ENCODE measurements around the gene SORD. TPM values are rescaled to one million over a fixed set of nuclear protein-coding genes. Genes with fewer than 3 reads are reported as not detected.
"Not testable (repeated sequence)": the region's sequence is repeated elsewhere in the genome, so short reads cannot be mapped to it uniquely, and the experiment has no call there.

Gene SORD
- total and polyA plus RNA-seq, 2 donors = 4.3 to 17.2 TPM

- H3K36me3 ChIP-seq (ENCODE audit: control insufficient read depth in 2 of 2, insufficient read depth in 2 of 2, low read length in 1 of 2); H3K9me3 ChIP-seq (ENCODE audit: control insufficient read depth in 2 of 2, insufficient read depth in 1 of 2, low read length in 1 of 2); H3K4me3 ChIP-seq (ENCODE audit: low read length in 2 of 2); H3K27me3 ChIP-seq (ENCODE audit: control insufficient read depth in 2 of 2, insufficient read depth in 1 of 2, low read length in 1 of 2); H3K27ac ChIP-seq (ENCODE audit: low read depth in 1 of 2, low read length in 1 of 2); H3K4me1 ChIP-seq (ENCODE audit: control insufficient read depth in 2 of 2, insufficient read depth in 2 of 2, low read length in 2 of 2); DNase-seq (ENCODE audit: low read depth in 6 of 9, low spot score in 9 of 9): not testable (repeated sequence)
Observed at GRCh38 chr15:45073602-45074001, 50.6 kb downstream of the SORD start.

- not testable (repeated sequence) for H3K27ac ChIP-seq (ENCODE audit: low read depth in 1 of 2, low read length in 1 of 2); H3K36me3 ChIP-seq (ENCODE audit: control insufficient read depth in 2 of 2, insufficient read depth in 2 of 2, low read length in 1 of 2); H3K4me3 ChIP-seq (ENCODE audit: low read length in 2 of 2); H3K9me3 ChIP-seq (ENCODE audit: control insufficient read depth in 2 of 2, insufficient read depth in 1 of 2, low read length in 1 of 2); H3K27me3 ChIP-seq (ENCODE audit: control insufficient read depth in 2 of 2, insufficient read depth in 1 of 2, low read length in 1 of 2); H3K4me1 ChIP-seq (ENCODE audit: control insufficient read depth in 2 of 2, insufficient read depth in 2 of 2, low read length in 2 of 2); DNase-seq (ENCODE audit: low read depth in 6 of 9, low spot score in 9 of 9)
- 100% methylated on average over 1 of the region's 9 CpGs for WGBS
Observed at GRCh38 chr15:45075440-45076320, 52.7 kb downstream of the SORD start.

GRCh38 chr15:45077391-45077790 is 54.4 kb downstream of the SORD start:
- not testable (repeated sequence) for H3K9me3 ChIP-seq (ENCODE audit: control insufficient read depth in 2 of 2, insufficient read depth in 1 of 2, low read length in 1 of 2); H3K4me1 ChIP-seq (ENCODE audit: control insufficient read depth in 2 of 2, insufficient read depth in 2 of 2, low read length in 2 of 2); H3K36me3 ChIP-seq (ENCODE audit: control insufficient read depth in 2 of 2, insufficient read depth in 2 of 2, low read length in 1 of 2); H3K27me3 ChIP-seq (ENCODE audit: control insufficient read depth in 2 of 2, insufficient read depth in 1 of 2, low read length in 1 of 2); H3K27ac ChIP-seq (ENCODE audit: low read depth in 1 of 2, low read length in 1 of 2); DNase-seq (ENCODE audit: low read depth in 6 of 9, low spot score in 9 of 9); H3K4me3 ChIP-seq (ENCODE audit: low read length in 2 of 2)
- 95% methylated on average over 2 of the region's 2 CpGs for WGBS

GRCh38 chr15:45079201-45079600 is 56.2 kb downstream of the SORD start:
- H3K9me3 ChIP-seq (ENCODE audit: control insufficient read depth in 2 of 2, insufficient read depth in 1 of 2, low read length in 1 of 2); DNase-seq (ENCODE audit: low read depth in 6 of 9, low spot score in 9 of 9); H3K27me3 ChIP-seq (ENCODE audit: control insufficient read depth in 2 of 2, insufficient read depth in 1 of 2, low read length in 1 of 2); H3K27ac ChIP-seq (ENCODE audit: low read depth in 1 of 2, low read length in 1 of 2); H3K4me1 ChIP-seq (ENCODE audit: control insufficient read depth in 2 of 2, insufficient read depth in 2 of 2, low read length in 2 of 2); H3K36me3 ChIP-seq (ENCODE audit: control insufficient read depth in 2 of 2, insufficient read depth in 2 of 2, low read length in 1 of 2); H3K4me3 ChIP-seq (ENCODE audit: low read length in 2 of 2): not testable (repeated sequence)
- 91% methylated on average over 5 of the region's 5 CpGs for WGBS

- H3K4me3 ChIP-seq (ENCODE audit: low read length in 2 of 2); DNase-seq (ENCODE audit: low read depth in 6 of 9, low spot score in 9 of 9); H3K4me1 ChIP-seq (ENCODE audit: control insufficient read depth in 2 of 2, insufficient read depth in 2 of 2, low read length in 2 of 2); H3K9me3 ChIP-seq (ENCODE audit: control insufficient read depth in 2 of 2, insufficient read depth in 1 of 2, low read length in 1 of 2); H3K27ac ChIP-seq (ENCODE audit: low read depth in 1 of 2, low read length in 1 of 2); H3K36me3 ChIP-seq (ENCODE audit: control insufficient read depth in 2 of 2, insufficient read depth in 2 of 2, low read length in 1 of 2); H3K27me3 ChIP-seq (ENCODE audit: control insufficient read depth in 2 of 2, insufficient read depth in 1 of 2, low read length in 1 of 2): not testable (repeated sequence)
- WGBS = 92% methylated on average over 5 of the region's 5 CpGs
Observed at GRCh38 chr15:45079628-45080246, 56.7 kb downstream of the SORD start.

GRCh38 chr15:45080593-45080992 is 57.6 kb downstream of the SORD start:
- H3K4me1 ChIP-seq (ENCODE audit: control insufficient read depth in 2 of 2, insufficient read depth in 2 of 2, low read length in 2 of 2); H3K9me3 ChIP-seq (ENCODE audit: control insufficient read depth in 2 of 2, insufficient read depth in 1 of 2, low read length in 1 of 2); DNase-seq (ENCODE audit: low read depth in 6 of 9, low spot score in 9 of 9); H3K27ac ChIP-seq (ENCODE audit: low read depth in 1 of 2, low read length in 1 of 2); H3K4me3 ChIP-seq (ENCODE audit: low read length in 2 of 2); H3K27me3 ChIP-seq (ENCODE audit: control insufficient read depth in 2 of 2, insufficient read depth in 1 of 2, low read length in 1 of 2); H3K36me3 ChIP-seq (ENCODE audit: control insufficient read depth in 2 of 2, insufficient read depth in 2 of 2, low read length in 1 of 2): not testable (repeated sequence)
- WGBS = 97% methylated on average over 2 of the region's 3 CpGs

- not testable (repeated sequence) for H3K4me1 ChIP-seq (ENCODE audit: control insufficient read depth in 2 of 2, insufficient read depth in 2 of 2, low read length in 2 of 2); H3K27ac ChIP-seq (ENCODE audit: low read depth in 1 of 2, low read length in 1 of 2); H3K9me3 ChIP-seq (ENCODE audit: control insufficient read depth in 2 of 2, insufficient read depth in 1 of 2, low read length in 1 of 2); DNase-seq (ENCODE audit: low read depth in 6 of 9, low spot score in 9 of 9); H3K4me3 ChIP-seq (ENCODE audit: low read length in 2 of 2); H3K36me3 ChIP-seq (ENCODE audit: control insufficient read depth in 2 of 2, insufficient read depth in 2 of 2, low read length in 1 of 2); H3K27me3 ChIP-seq (ENCODE audit: control insufficient read depth in 2 of 2, insufficient read depth in 1 of 2, low read length in 1 of 2)
- 85% methylated on average over 10 of the region's 10 CpGs for WGBS
Observed at GRCh38 chr15:45082412-45082811, 59.4 kb downstream of the SORD start.

- Histone ChIP-seq H3K36me3 (ENCODE audit: control insufficient read depth in 2 of 2, insufficient read depth in 2 of 2, low read length in 1 of 2) (no peaks in the 10 kb centered on the region), H3K27me3 (ENCODE audit: control insufficient read depth in 2 of 2, insufficient read depth in 1 of 2, low read length in 1 of 2) (no peaks in the 10 kb centered on the region), H3K4me3 (ENCODE audit: low read length in 2 of 2) (no peak overlapping the region), H3K27ac (ENCODE audit: low read depth in 1 of 2, low read length in 1 of 2) (no peak overlapping the region), H3K4me1 (ENCODE audit: control insufficient read depth in 2 of 2, insufficient read depth in 2 of 2, low read length in 2 of 2) (no peaks in the 10 kb centered on the region), H3K9me3 (ENCODE audit: control insufficient read depth in 2 of 2, insufficient read depth in 1 of 2, low read length in 1 of 2) (no peaks in the 10 kb centered on the region)
- no peak for DNase-seq (ENCODE audit: low read depth in 6 of 9, low spot score in 9 of 9)
Observed at GRCh38 chr15:45083223-45083622, 60.2 kb downstream of the SORD start.

GRCh38 chr15:45084163-45084562 is 61.2 kb downstream of the SORD start:
- WGBS = 86% methylated on average over 3 of the region's 3 CpGs
- Histone ChIP-seq H3K9me3 (ENCODE audit: control insufficient read depth in 2 of 2, insufficient read depth in 1 of 2, low read length in 1 of 2) (no peaks in the 10 kb centered on the region), H3K27ac (ENCODE audit: low read depth in 1 of 2, low read length in 1 of 2) (no peak overlapping the region), H3K4me3 (ENCODE audit: low read length in 2 of 2) (no peak overlapping the region), H3K36me3 (ENCODE audit: control insufficient read depth in 2 of 2, insufficient read depth in 2 of 2, low read length in 1 of 2) (no peaks in the 10 kb centered on the region), H3K27me3 (ENCODE audit: control insufficient read depth in 2 of 2, insufficient read depth in 1 of 2, low read length in 1 of 2) (peaks cover 0 to 4% of the 10 kb centered on the region in 2 donors), H3K4me1 (ENCODE audit: control insufficient read depth in 2 of 2, insufficient read depth in 2 of 2, low read length in 2 of 2) (no peaks in the 10 kb centered on the region)
- DNase-seq (ENCODE audit: low read depth in 6 of 9, low spot score in 9 of 9) = no peak
